Body of pancreas (tissue), 4 donors: Measurements from ENCODE around the gene RGSL1. TPM values are rescaled to one million over a fixed set of nuclear protein-coding genes. Genes with fewer than 3 reads are reported as not detected.

Experiments used
- ATAC-seq: fragments of 150-250 bp; one replicate; pipeline ENCODE4 v1.9.1; 2016
- DNase-seq, 4 donors: peaks; one replicate each; pipeline ENCODE4 v3.0.0-alpha.2; 2019
- H3K27ac ChIP-seq, 4 donors: fragments of 200-600 bp; sonication (generic); 1 replicate in 3 of 4; 2 replicates in 1 of 4; pipeline versions ENCODE4 v1.5.1 to v1.6.1; 2016 to 2019; ENCODE audit warnings: mild to moderate bottlenecking in 1 of 4, mixed read lengths in 1 of 4, moderate library complexity in 1 of 4
- H3K27me3 ChIP-seq, 2 donors: fragments of 200-600 bp; sonication (generic); one replicate each; pipeline ENCODE4 v1.6.0; 2016; ENCODE audit warnings: mild to moderate bottlenecking in 1 of 2
- H3K36me3 ChIP-seq, 2 donors: fragments of 200-600 bp; sonication (generic); replicated peaks in 1 of 2; 2 replicates each; pipeline ENCODE4 v1.5.1; 2016; ENCODE audit warnings: low read depth in 2 of 2; ENCODE audit not compliant: insufficient read depth in 1 of 2
- H3K4me1 ChIP-seq: fragments of 200-600 bp; sonication (generic); one replicate; pipeline ENCODE4 v1.6.0; 2016
- H3K4me3 ChIP-seq, 2 donors: fragments of 200-600 bp; sonication (generic); 1 replicate in 1 of 2; 2 replicates in 1 of 2; pipeline ENCODE4 v1.5.1; 2016 to 2019
- H3K9me3 ChIP-seq, 3 donors: fragments of 200-600 bp; sonication (generic); 1 replicate in 2 of 3; 2 replicates in 1 of 3; pipeline ENCODE4 v1.5.1; 2016
- CTCF ChIP-seq, 7 experiments: fragments of 450-650 bp in 4 of 7; fragments of 200-600 bp in 3 of 7; sonication (generic) in 3 of 7; IDR thresholded peaks; one replicate each; pipeline ENCODE4 v1.5.1; 2016 to 2019; ENCODE audit warnings: antibody characterized with exemption in 7 of 7
- POLR2A ChIP-seq, 3 donors: fragments of 450-650 bp; IDR thresholded peaks; one replicate each; pipeline ENCODE4 v1.6.1; 2016; ENCODE audit warnings: antibody characterized with exemption in 3 of 3, mild to moderate bottlenecking in 2 of 3
- WGBS, 2 donors: methylation state at CpG; one replicate each; pipeline ENCODE4 v1.1.5; 2017; 5-methylcytosine and 5-hydroxymethylcytosine counted together
- intact Hi-C: fragments of 100-400 bp; cut with DNase I; formaldehyde crosslinking; loops from one replicate; pipeline ENCODE4 v1.15.1; 2023
- total RNA-seq, 2 donors: library from RNA; depleted of rRNA; stranded (reverse); fragments of >200 nt; gene quantifications; one replicate each; pipeline ENCODE4 v1.1.0, GENCODE V29; 2016

RGSL1 gene
- total RNA-seq, 2 donors from 2014 or later: not detected

- Histone ChIP-seq H3K4me1 (no peaks in the 10 kb centered on the region), H3K36me3 (no peaks in the 10 kb centered on the region), H3K27me3 (no peaks in the 10 kb centered on the region), H3K4me3 (no peak overlapping the region), H3K27ac (no peak overlapping the region), H3K9me3 (no peaks in the 10 kb centered on the region)
- TF ChIP-seq CTCF (IDR thresholded peaks at IDR 0.05) (no peak), POLR2A (IDR thresholded peaks at IDR 0.05) (no peak)
- DNase-seq (no peak), ATAC-seq (no peak)
- 74 to 75% methylated on average over 11 of the region's 11 CpGs for WGBS, 2 donors
- intact Hi-C loops: no loop called here
Observed at GRCh38 chr1:182430263-182431068, 19.5 kb upstream of the RGSL1 start.

DNA sequence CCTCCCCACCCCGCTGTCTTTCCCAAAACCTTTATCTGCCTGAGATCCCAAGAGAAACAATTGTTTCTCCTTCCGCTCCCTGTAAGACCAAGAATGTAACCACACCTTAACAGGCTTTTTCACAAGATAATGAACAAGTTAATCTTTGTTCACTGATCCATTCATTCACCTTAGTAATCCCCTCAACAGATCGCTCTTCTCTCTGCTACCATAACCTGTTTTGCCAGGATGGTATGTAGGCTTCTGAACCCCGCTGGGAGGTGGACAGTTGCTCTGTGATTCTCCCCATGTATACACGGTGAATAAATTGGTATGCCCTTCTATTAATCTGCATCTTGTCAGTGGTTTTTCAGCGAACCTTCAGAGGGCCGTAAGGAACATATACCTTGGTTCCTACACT is 18.7 kb upstream of the RGSL1 start:
- no peak for ATAC-seq
- Histone ChIP-seq H3K4me3 (no peak overlapping the region), H3K27ac (no peak overlapping the region), H3K27me3 (no peaks in the 10 kb centered on the region), H3K9me3 (no peaks in the 10 kb centered on the region), H3K36me3 (no peaks in the 10 kb centered on the region), H3K4me1 (no peaks in the 10 kb centered on the region)
- DNase-seq: no peak
- WGBS, 2 donors: 77 to 84% methylated on average over 7 of the region's 7 CpGs
- intact Hi-C loops: no loop called here
- no peak for TF ChIP-seq CTCF (IDR thresholded peaks at IDR 0.05)

- H3K36me3 ChIP-seq: no peaks in the 10 kb centered on the region
- H3K4me1 ChIP-seq: no peaks in the 10 kb centered on the region
- no peaks in the 10 kb centered on the region for H3K9me3 ChIP-seq
- TF ChIP-seq CTCF (IDR thresholded peaks at IDR 0.05): no peak
- TF ChIP-seq POLR2A (IDR thresholded peaks at IDR 0.05): no peak
- no peak for DNase-seq
- no peak overlapping the region for H3K4me3 ChIP-seq
- 83 to 93% methylated on average over 1 of the region's 1 CpG for WGBS, 2 donors
- H3K27ac ChIP-seq: no peak overlapping the region
- no peaks in the 10 kb centered on the region for H3K27me3 ChIP-seq
- intact Hi-C loops: no loop called here
- no peak for ATAC-seq
Observed at GRCh38 chr1:182433580-182433979, 16.4 kb upstream of the RGSL1 start.

GRCh38 chr1:182438326-182438725 is 11.6 kb upstream of the RGSL1 start:
- TF ChIP-seq CTCF (IDR thresholded peaks at IDR 0.05) (no peak), POLR2A (IDR thresholded peaks at IDR 0.05) (no peak)
- H3K4me3 ChIP-seq: no peak overlapping the region
- no peak for DNase-seq
- no peaks in the 10 kb centered on the region for H3K27me3 ChIP-seq
- no peak for ATAC-seq
- H3K4me1 ChIP-seq: no peaks in the 10 kb centered on the region
- WGBS, 2 donors: 82 to 87% methylated on average over 1 of the region's 1 CpG
- no peak overlapping the region for H3K27ac ChIP-seq
- H3K36me3 ChIP-seq: no peaks in the 10 kb centered on the region
- intact Hi-C loops: no loop called here
- H3K9me3 ChIP-seq: no peaks in the 10 kb centered on the region

- Histone ChIP-seq H3K9me3 (no peaks in the 10 kb centered on the region), H3K36me3 (no peaks in the 10 kb centered on the region), H3K27ac (no peak overlapping the region), H3K4me1 (peaks cover 10% of the 10 kb centered on the region), H3K4me3 (no peak overlapping the region), H3K27me3 (no peaks in the 10 kb centered on the region)
- 91 to 100% methylated on average over 2 to 3 of the region's 3 CpGs for WGBS, 2 donors
- intact Hi-C loops: loop anchor here (10.0 kb wide), 1 partner anchor 343 kb away; the partner anchor contains the start of gene NPL
- ATAC-seq (no peak), DNase-seq (no peak)
- TF ChIP-seq POLR2A (IDR thresholded peaks at IDR 0.05) (no peak), CTCF (IDR thresholded peaks at IDR 0.05) (no peak)
Observed at GRCh38 chr1:182441719-182442118, 8.2 kb upstream of the RGSL1 start.
